Stimulated activated CD4-positive, alpha-beta T cell treated with anti-CD3 and anti-CD28 coated beads, Interleukin-12 subunit alpha, Interleukin-12 subunit beta, amount 100 ng/mL, for 48 hours (primary cell): ENCODE data around the gene SLCO3A1.
A peak's percentile ranks its signal among the peaks of the same experiment; 100 is the strongest.

Source experiments
- DNase-seq, 3 donors: peaks; one replicate each; pipeline ENCODE4 v3.0.0-alpha.2; 2020; ENCODE audit warnings: low read depth in 2 of 3, low spot score in 1 of 3

Gene SLCO3A1

DNA sequence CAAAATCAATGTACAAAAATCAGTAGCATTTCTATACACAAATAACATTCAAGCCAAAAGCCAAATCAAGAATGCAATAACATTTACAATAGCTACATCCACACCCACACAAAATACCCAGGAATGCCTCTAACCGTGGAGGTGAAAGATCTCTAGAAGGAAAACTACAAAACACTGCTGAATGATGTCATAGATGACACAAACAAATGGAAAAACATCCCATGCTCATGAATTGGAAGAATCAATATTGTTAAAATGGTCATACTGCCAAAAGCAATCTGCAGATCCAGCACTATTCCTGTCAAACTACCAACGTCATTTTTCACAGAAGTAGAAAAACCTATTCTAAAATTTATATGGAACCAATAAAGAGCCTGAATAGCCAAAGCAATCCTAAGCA is 143.7 kb downstream of the SLCO3A1 start:
- no peak for DNase-seq

DNA sequence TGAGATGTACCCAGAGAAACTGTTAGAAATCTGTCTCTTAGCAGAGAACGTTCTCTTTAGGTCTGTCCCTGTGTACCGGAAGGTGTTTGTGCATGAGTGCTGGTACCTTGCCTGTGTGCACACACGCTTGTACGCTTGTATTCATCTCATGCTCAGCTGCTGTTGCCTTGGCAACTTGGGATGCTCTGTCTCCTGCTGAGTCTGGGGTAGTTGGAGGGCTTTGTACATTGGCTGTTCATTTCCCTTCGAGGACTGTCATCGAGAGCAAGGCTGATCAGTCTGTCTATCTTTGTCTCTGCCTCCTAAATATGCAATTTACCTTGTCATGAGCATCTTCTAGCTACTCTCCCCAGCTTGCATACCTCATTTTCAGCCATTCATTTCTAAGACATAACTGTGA is 147.2 kb downstream of the SLCO3A1 start:
- no peak for DNase-seq

DNA sequence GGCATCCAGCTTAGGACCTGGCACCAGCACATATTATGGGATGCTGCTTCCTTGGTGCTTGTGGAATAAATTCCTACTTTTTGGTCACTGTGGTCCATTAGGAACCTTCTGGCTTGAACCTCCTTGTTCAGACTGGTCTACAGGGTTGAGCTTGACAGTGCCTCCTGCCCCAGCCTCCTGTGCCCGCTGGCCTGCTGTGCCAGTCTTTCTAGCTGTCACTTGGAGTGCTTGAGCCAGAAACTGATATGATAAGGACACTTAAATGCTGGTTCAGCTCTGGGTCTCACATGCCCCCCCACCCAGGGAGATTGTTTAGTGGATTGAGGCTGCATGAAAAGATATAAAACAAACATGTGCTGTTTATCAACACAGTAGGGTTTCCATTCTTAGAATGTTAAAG is 147.8 kb downstream of the SLCO3A1 start:
- no peak for DNase-seq

- DNase-seq: no peak
Observed at GRCh38 chr15:92002666-92003065, 149.2 kb downstream of the SLCO3A1 start.

GRCh38 chr15:92003515-92004067 is 150.1 kb downstream of the SLCO3A1 start:
- no peak for DNase-seq

DNA sequence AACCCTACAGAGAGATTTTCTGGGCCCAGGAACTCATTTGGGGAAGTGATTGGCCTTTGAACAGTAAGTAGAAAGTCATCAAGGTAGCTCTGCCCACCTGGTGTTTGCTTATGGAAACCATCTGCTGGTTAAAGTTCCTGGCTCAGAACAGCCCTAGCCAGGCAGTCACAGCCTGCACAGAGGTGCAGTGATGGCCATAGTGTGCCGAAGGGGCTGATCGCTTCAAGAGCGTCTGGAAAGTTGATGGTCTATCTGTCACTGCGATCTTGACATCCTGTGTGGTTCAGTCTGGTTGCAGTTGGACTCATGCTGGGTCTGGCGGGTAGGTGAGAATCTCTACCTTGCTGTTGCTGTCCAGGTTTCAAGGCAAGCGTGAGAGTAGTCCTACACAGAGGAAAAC is 151.6 kb downstream of the SLCO3A1 start:
- no peak for DNase-seq

DNA sequence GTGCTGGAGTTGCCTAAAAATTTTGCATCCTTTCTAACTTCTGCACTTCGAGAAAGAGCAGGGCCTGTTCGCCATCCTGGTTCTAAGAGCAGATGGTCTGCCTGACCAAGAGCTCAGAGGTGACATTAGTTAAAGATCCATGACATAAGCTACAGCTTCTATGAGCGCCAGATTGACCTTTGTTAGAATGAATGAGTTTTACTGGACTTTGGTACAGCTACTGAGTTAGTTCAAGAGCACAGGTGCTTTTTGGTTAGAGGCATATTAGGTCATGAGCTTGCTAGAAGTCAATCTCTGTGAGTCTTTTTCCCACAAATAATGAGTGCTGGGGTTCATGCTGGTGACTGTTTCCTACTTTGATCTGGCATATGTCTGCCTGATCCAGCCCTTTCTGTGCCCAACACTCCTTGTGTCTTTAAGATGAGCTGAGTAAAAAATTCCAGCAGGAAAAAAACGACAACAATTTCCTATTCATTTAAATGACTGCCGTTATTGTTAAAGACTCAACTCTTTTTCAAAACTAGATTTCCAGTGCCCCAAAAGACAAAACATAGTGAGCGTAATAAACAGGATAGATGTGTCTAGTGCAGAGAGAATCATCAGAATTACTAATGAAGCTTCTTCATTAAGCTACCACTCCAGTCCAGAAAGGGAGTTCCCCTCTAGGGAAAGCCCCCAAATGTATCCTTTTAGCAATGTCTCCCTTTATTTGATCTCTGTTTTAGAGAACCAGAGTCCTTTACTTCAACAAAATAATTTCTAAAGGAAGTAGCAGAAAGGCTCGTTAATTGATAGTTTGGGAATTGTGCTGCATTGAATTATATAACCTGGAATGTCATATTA is 152.9 kb downstream of the SLCO3A1 start:
- DNase-seq: no peak

GRCh38 chr15:92009162-92009561 is 155.7 kb downstream of the SLCO3A1 start:
- peak; percentile 3 to 14 (median 8) for DNase-seq

DNA sequence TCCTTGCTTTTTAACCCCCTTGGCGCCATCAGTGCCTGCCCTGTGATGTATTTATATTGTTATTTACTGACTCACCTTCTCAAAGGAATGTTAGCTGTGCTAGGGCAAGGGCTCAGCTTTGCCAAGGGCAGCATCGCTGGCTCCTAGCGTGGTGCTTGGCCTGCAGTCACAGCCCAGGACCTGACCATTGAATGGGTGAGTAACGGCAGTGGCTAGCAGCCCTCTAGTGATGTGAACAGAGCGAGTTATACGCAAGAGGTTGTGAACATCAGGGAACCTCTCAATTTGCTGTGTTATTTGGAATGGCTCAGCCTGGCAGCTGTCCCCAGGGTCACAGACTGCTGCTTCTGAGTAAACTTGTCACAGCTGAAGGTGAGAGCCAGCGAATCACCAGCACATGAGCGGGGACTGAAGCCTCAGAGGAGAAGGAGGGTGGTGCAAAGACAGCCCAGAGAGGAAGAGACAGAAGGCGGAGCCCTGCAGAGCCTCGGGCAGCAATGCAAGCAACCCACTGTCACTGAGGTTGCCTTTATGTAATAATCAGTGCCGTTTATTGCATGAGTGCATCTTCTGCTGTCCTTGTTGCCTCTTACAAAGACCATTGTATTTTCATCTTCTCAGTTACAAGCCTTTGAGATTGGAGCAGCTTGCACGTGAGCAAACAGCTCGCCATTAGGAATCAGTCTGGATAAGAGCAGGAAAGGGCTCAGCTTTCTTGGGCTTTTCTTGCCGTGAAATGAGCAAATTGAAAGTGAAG is 158.3 kb downstream of the SLCO3A1 start:
- peak in 2 of 3 donors; percentile 7 to 28 for DNase-seq

GRCh38 chr15:92012368-92012629 is 158.8 kb downstream of the SLCO3A1 start:
- peak; percentile 13 to 16 (median 16) for DNase-seq

GRCh38 chr15:92012881-92013280 is 159.4 kb downstream of the SLCO3A1 start:
- no peak for DNase-seq

DNA sequence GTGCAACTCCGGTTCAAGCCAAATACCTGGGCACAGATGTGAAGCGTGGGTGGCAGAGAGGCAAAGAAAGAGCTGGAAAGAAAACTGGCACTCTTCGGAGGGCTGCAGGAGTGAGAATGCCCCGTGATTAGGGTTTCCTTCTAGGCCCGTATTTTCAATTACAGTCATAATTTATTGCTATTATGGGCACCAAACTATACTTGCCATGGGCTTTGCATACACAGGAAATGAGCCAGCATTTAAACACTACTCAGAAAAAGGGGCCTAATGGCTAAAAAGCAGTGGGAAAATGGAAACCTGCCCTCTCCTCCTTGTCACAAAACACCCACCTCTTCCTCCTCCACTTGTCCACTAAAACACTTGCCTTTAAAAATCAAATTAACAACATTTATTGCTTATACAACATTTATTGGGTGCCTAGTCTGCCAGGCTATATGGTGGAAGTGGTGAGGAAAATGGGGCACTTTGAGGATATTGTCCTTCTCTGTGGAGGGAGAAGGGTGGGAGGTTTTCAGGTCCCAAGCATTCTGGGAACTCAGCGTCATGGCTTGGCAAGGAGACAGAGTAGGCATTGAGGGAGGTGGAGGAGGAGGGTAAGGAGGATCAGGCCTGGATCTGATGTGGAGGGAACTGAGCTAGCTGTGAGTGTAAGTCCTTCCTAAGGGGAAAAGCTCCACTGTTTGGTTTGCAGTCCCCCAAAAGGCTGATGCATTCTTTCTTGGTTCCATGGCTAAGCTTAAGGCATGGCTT is 160.9 kb downstream of the SLCO3A1 start:
- no peak for DNase-seq

GRCh38 chr15:92017882-92018534 is 164.5 kb downstream of the SLCO3A1 start:
- DNase-seq: no peak

DNA sequence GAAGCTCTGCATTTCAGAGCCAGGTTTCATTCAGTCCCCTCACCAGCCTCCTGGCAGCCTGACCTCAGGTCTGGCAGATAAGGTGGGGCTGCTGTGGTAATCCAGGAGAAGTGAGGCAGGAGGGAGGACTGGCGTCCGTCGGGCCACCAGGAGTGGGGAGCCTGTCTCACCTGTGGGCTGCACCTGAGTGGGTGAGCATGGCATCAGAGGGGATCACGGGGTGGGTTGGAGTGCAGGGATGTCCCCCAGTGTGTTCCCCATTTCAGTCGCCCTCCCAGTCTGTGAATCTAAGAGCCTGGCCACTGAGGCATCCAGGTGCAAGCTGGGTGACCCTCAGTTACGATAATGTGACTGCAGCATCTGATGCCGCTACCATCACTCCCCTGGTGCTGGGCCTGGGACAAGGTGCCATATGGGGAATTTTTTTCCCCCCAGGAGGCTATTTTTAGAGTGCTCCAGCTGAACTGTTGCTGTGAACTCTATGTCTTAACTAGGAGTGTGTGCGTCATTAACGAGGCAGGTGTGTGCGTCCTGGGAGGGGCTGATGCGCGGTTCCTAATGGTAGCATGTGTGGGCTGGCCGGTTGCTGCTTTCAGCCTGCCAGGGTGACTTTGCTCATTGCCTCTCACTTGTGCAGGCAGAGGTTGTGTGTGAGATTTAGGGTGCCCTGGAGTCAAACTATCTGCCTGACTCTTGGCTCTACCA is 165.2 kb downstream of the SLCO3A1 start:
- DNase-seq: no peak

DNA sequence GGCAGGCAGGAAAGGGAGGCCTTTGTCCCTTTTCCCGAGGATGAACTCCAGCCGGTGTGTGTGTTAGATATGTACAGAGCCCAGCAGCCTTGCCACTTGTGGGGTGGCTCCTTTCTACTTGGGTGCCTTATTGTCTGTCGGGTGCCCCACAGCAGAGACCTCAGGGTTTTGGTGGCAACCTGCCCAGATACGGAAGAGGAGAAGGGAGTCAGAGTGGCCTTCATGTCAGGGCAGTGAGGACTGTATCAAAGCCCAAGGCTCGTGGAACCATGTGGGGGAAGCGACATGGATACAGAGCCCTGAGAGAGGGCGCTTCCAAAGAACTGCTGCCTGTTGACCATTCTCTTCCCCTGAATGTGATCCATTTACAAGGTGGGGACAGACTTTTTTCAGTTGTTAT is 166.2 kb downstream of the SLCO3A1 start:
- no peak for DNase-seq

- no peak for DNase-seq
Observed at GRCh38 chr15:92020207-92020606, 166.7 kb downstream of the SLCO3A1 start.

DNA sequence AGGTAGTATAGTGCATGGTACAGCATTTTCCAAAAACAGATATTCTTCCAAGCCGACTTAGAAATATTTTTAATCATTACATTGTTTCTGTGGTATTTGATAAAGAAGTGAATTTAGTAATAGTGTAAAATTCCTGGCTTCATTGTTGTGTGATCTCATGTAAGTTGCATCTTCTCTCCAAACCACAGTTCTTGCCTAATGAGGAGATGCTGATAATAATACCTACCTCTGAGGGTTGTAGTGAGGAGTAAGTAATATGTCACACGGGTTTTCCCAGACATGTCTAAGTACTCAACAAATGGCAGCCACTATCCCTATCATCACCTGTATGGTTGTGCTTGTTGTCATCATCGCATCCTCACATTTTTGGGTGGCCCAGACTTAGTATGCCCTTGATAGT is 167.3 kb downstream of the SLCO3A1 start:
- no peak for DNase-seq

GRCh38 chr15:92021792-92022191 is 168.3 kb downstream of the SLCO3A1 start:
- DNase-seq: no peak

- no peak for DNase-seq
Observed at GRCh38 chr15:92023965-92024364, 170.5 kb downstream of the SLCO3A1 start.

DNA sequence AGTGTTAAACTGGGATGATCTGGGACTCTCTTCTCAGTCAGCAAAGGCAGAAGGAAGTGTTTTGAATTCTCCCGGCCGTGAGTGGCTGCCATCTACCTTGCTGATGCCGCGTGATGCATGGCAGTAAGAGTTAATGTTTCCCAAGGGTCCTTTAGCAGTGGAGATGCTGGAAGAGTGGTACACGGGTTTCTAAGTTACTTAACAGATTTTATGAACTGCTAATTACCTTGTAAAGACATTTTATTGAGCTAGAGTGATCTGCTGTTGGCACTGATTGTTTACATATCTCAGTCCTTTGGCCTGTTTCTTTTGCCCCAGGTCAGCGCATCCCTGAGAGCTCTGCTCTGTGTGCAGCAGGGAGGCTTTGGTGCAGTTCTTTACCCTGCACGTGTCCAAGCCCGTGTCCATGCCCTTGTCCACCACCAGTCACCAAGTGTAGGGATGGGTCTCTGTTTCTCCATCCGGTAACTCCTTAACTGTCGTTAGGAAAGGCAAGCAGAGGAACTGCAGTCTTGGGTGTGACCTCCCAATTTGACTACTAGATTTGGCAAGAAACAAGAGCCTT is 172.3 kb downstream of the SLCO3A1 start:
- no peak for DNase-seq
